ENCODE results near the gene AP1S3.
"Not testable (repeated sequence)": the region's sequence is repeated elsewhere in the genome, so short reads cannot be mapped to it uniquely, and the experiment has no call there.

AP1S3 gene

DNA sequence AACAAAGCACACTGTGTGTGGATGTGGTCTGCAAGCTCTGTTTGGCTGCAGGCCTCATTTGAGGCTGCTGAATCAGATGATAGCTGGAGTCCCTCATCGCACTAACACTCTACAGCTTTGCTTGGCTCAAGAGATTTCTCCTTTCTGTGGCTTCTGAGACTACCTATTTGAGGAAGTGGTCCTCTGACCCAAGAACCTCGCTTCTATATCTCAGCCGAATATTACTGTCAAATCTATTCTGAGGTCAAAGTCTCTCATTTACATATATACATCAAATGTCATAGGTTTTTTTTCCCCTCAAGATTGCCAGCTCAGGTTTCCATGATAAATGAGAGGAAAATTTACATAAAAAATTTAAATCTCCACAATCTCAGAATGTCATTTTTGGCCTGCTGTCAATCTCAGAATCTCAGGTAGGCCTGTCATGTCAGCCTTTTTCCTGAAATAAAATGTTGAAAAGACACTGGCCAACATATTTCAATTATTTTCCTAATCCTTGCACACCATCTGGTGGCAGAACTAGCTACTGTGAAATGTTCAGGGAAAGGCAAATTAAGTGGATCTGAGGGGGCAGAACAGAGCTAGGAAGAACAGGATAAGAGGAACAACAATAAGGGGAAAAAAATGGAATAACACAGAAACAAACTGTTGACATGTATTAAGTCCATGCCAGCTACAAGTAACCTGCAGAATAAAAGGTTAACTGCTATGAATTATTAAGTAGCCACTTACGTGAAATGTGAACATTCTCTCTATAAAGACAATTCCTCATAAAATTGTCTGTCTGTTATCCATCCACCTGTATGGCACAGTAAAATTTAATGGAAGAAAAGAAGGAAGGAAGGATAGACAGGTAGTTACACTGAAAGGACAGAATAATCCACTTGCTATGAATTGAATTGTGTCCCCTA is 39.3 kb downstream of the AP1S3 start:
- peak; percentile 8 to 13 for DNase-seq

DNA sequence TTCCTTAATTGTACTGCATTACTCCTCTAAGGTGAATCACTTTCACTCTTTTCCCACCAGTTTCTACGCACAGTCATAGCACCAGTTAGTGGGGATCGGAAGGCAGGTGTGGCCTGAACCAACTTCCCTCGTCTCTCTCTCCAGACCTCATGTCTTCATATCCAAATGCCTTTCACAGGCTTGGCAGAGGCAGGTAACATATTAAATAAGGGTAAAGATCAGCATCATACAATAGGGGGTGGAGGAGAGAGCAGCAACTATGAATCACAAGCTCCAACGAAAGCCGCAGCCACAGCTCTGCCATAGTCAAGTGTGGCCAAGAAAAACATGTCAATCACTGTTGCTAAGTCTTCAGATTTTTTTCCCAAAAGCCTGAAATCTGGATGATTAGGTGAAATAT is 40.3 kb downstream of the AP1S3 start:
- no peak for DNase-seq

DNA sequence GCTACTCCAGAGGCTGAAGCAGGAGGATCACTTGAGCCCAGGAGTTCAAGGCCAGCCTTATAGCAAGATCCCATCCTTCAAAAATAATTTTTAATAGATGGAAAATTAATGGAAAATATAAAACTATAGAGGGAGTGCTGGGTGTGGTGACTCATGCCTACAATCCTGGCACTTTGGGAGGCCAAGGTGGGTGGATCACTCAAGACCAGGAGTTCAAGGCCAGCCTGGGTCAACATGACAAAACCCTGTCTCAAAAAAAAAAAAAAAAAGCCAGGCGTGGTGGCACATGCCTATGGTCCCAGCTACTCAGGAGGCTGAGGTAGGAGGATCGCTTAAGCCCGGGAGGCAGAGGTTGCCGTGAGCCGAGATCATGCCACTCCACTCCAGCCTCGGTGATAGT is 48.0 kb downstream of the AP1S3 start:
- DNase-seq: no peak

DNA sequence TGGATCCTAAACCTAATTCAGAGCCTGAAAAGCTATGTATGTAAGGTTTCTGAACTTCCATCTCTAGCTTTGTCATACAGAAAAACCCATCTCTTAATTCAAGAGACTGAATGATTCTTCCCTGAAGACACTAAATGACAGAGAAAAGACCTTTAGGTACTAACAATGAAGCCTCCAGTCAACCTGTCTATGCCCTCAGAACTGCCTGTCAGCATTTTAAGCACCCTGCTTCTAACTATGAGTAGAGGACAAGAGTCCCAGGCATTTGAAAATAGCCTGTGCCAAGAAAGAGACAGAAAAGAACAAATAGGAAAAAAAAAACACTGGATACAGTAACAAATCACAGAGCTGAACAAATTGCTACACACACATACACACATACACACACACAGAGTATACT is 48.6 kb downstream of the AP1S3 start:
- DNase-seq: no peak

DNA sequence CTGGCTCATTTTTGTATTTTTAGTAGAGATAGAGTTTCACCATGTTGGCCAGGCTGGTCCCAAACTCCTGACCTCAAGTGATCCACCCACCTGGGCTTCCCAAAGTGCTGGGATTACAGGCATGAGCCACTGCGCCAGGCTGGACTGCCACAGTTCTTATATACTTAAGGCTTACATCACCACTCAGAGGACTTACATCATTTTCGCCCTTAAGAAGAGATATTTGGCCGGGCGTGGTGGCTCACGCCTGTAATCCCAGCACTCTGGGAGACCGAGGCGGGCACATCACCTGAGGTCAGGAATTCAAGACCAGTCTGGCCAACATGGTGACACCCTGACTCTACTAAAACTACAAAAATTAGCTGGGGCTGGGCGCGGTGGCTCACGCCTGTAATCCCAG is 49.3 kb downstream of the AP1S3 start:
- DNase-seq: not testable (repeated sequence)

GRCh38 chr2:223787358-223787757 is 50.0 kb downstream of the AP1S3 start:
- no peak for DNase-seq

DNA sequence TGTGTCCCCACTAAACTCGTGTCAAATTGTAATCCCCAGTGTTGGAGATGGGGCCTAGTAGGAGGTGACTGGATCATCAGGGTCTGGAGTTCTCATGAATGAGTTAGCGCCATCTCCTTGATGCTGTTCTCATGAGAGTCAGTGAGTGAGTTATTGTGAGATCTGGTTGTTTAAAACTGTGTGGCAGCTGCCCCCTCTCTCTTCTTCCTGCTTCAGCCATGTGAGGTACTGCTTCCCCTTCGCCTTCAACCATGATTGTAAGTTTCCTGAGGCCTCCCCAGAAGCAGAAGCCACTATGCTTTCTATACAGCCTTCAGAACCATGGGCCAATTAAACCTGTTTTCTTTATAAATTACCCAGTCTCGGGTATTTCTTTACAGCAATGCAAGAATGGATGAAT is 50.4 kb downstream of the AP1S3 start:
- DNase-seq: peak in 1 of 2 donors; percentile 7

DNA sequence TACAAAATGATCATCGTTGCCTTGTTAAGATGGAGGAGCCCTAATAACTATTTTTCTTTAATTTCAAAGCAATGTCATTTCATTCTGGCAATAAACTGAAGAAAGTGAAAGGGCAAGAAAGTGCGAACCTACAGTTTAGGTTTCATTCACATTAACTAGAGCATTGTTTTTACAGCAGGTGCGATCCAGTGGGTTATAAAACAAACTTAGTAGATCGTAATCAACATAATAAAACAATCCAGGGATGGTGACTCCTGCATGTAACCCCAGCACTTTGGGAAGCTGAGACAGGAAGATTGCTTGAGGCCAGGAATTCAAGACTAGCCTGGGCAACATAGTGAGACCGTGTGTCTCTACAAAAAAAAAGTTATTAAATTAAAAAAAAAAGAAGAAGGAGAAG is 51.1 kb downstream of the AP1S3 start:
- DNase-seq: no peak

- DNase-seq: no peak
These were observed 53.1 kb downstream of the AP1S3 start for GRCh38 chr2:223784221-223784772.

- DNase-seq: no peak
These were observed 54.8 kb downstream of the AP1S3 start for GRCh38 chr2:223782629-223783028.

- no peak for DNase-seq
These were observed 55.8 kb downstream of the AP1S3 start for GRCh38 chr2:223781560-223781959.

GRCh38 chr2:223779877-223780276 is 57.5 kb downstream of the AP1S3 start:
- peak; percentile 57 to 65 for DNase-seq

DNA sequence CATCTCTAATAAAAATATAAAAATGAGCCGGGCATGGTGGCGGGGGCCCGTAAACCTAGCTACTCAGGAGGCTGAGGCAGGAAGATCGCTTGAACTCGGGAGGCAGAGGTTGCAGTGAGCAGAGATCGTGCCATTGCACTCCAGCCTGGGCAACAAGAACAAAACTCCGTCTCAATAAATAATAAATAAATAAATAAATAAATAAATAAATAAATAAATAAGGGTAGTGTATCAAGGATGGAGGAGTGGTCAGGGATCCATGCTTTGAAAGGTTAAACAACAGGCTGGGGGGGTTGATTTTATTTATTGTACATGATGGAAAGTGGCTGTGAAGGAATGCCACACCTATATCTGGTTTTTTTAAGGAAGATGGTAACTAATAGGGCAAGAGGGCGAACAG is 63.2 kb downstream of the AP1S3 start:
- DNase-seq: no peak

DNA sequence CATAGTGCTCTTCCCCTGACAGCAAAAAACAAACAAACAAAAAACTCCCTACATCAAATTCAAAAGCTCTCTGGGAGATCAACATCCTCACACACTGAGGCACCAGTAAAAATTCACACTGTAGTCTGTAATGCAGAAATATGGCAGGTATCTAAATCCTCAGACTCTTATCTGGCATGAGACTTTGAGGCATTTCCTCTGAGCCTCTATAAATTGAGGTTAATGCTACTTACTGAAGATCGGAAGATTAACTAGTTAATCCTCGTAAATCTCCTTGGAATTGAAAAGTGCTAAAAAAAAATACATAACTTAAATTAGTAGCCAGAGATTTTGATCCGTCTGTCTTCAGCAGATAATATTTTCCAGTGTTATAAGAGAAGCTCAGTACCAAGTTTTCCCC is 65.0 kb downstream of the AP1S3 start:
- no peak for DNase-seq

- DNase-seq: no peak
These were observed 65.9 kb downstream of the AP1S3 start for GRCh38 chr2:223771475-223771874.

- no peak for DNase-seq
These were observed 69.2 kb downstream of the AP1S3 start for GRCh38 chr2:223768179-223768578.

GRCh38 chr2:223767341-223767740 is 70.0 kb downstream of the AP1S3 start:
- DNase-seq: no peak

- DNase-seq: no peak
These were observed 72.1 kb downstream of the AP1S3 start for GRCh38 chr2:223765221-223765785.

- DNase-seq: no peak
These were observed 72.6 kb downstream of the AP1S3 start for GRCh38 chr2:223764796-223765195.

DNA sequence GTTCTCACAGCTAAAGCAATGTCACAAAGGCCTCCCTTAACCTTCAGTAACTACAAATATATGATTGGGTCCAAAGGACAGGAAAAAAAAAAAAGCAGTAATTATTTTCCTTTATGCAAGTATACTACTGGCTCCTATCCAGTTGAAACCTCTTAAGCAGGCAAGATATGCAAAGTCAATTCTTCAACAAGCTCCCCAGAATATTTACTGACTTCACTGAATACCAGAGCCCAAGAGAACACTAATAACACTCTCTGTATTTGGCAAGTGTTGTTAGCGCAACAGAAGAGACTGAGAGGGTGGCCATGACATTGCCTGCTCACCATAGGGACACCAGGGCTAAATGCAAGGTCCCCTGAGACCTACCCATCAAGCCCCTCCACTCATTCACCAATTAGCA is 74.5 kb downstream of the AP1S3 start:
- no peak for DNase-seq

DNA sequence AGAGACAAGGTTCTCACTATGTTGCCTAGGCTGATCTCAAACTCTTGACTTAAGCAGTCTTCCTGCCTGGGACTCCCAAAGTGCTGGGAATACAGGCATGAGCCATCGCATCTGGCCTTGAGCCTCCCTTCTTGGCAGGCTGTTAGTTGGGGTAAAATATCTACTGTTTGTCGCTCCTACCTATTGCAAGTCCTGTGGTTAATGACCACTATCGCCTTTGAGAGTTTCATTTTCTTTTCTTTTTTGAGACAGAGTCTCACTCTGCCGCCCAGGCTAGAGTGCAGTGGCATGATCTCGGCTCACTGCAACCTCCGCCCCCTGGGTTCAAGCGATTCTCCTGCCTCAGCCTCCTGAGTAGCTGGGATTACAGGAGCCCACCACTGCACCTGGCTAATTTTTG is 75.6 kb downstream of the AP1S3 start:
- DNase-seq: not testable (repeated sequence)

GRCh38 chr2:223760838-223761502 is 76.4 kb downstream of the AP1S3 start:
- no peak for DNase-seq
